ENCODE results near the gene FXYD3.

DNA sequence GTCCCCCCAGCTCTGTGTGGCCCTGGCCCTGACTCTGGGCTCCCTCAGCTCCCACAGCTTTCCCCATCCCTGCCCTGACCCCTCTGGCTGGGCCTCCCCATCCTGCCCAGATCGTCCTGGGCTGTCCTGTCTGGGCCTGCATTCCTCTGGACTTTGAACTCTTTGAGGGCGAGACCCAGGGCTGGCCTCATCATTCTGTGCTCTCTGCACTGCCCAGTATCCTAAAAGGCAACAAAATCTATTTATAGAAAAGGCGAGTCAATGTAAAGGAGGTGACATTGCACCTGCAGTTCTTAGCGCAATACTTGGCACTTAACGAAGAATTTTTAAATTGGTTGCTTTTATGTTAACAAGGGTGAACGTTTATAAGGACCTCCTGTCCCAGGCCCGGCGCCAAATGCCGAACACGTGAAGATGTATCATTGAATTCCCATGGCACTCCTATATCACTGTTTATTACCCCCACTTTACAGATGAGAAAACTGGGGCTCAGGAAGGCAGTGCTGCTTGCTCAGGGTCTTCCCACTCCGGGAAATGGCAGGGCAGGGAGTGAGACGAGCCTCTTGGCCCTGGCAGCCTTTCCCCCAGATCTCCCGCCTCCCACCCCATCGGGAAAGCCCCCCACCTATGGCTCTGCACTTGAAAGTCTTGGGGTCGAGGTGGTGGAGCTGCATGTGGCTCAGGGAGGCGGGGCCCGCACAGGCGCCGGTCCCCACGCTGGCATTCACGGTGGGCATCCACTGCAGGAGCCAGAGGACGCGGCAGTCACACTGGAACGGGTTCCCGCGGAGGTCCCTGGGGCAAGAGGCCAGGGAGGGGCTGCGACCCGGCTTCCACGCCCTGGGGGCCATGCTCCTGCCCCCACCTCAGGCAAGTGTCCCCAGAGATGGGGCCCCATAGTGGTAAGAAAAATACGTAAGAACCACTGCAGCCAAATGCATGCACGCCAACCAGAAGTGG is 15.4 kb downstream of the FXYD3 start:
- TF ChIP-seq, protein P1, sequence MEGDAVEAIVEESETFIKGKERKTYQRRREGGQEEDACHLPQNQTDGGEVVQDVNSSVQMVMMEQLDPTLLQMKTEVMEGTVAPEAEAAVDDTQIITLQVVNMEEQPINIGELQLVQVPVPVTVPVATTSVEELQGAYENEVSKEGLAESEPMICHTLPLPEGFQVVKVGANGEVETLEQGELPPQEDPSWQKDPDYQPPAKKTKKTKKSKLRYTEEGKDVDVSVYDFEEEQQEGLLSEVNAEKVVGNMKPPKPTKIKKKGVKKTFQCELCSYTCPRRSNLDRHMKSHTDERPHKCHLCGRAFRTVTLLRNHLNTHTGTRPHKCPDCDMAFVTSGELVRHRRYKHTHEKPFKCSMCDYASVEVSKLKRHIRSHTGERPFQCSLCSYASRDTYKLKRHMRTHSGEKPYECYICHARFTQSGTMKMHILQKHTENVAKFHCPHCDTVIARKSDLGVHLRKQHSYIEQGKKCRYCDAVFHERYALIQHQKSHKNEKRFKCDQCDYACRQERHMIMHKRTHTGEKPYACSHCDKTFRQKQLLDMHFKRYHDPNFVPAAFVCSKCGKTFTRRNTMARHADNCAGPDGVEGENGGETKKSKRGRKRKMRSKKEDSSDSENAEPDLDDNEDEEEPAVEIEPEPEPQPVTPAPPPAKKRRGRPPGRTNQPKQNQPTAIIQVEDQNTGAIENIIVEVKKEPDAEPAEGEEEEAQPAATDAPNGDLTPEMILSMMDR (IDR thresholded peaks at IDR 0.05), result no peak
- TF ChIP-seq ZFX (IDR thresholded peaks at IDR 0.05; ENCODE audit: borderline replicate concordance), result no peak
